Right lobe of liver (tissue), 4 donors: Measurements from ENCODE around the gene RPS6KA5.

Experiments used
- POLR2A ChIP-seq: fragments of 450-650 bp; IDR thresholded peaks from one replicate; pipeline ENCODE4 v1.6.1; 2017; ENCODE audit warnings: antibody characterized with exemption, mild to moderate bottlenecking
- TF ChIP-seq, protein P1 (sequence below), 4 donors: fragments of 200-600 bp in 3 of 4; fragments of 450-650 bp in 1 of 4; IDR thresholded peaks; one replicate each; pipeline versions ENCODE4 v1.5.1 to v1.8.0; 2016 to 2022; ENCODE audit warnings: antibody characterized with exemption in 4 of 4, mild to moderate bottlenecking in 2 of 4
- donor health status: DM: no; HTN: no; CAD: no.
- donor health status: DM: no; HTN: no; CAD: no.
- donor health status: DM: no; HTN: yes; CAD: no.

DNA sequence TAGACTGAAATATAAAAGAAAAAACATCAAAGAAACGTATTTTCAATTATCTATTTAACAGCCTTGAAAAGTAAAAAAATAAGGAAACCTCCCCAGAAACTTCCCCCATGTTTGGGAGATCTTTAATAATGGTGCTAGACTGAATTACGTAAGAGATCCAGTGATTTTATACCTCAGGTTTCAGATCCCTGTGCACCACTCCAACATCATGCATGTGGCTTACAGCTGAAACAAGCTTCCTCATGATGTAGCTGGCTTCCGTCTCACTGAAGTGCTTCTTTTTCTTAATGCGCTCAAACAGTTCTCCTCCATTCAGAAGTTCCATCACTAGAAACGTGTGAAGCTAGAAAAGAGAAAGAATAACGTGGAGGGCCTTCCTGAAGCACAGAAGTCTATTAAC lies 166.2 kb downstream of the RPS6KA5 start:
- TF ChIP-seq, protein P1, sequence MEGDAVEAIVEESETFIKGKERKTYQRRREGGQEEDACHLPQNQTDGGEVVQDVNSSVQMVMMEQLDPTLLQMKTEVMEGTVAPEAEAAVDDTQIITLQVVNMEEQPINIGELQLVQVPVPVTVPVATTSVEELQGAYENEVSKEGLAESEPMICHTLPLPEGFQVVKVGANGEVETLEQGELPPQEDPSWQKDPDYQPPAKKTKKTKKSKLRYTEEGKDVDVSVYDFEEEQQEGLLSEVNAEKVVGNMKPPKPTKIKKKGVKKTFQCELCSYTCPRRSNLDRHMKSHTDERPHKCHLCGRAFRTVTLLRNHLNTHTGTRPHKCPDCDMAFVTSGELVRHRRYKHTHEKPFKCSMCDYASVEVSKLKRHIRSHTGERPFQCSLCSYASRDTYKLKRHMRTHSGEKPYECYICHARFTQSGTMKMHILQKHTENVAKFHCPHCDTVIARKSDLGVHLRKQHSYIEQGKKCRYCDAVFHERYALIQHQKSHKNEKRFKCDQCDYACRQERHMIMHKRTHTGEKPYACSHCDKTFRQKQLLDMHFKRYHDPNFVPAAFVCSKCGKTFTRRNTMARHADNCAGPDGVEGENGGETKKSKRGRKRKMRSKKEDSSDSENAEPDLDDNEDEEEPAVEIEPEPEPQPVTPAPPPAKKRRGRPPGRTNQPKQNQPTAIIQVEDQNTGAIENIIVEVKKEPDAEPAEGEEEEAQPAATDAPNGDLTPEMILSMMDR (IDR thresholded peaks at IDR 0.05): no peak
- TF ChIP-seq POLR2A: no peak
